Measurements from ENCODE around the gene LRCH3. TPM values are rescaled to one million over a fixed set of nuclear protein-coding genes. Genes with fewer than 3 reads are reported as not detected.

The LRCH3 gene
- total RNA-seq, 2 donors from 2014 or later: 67.3 to 74.7 TPM

DNA sequence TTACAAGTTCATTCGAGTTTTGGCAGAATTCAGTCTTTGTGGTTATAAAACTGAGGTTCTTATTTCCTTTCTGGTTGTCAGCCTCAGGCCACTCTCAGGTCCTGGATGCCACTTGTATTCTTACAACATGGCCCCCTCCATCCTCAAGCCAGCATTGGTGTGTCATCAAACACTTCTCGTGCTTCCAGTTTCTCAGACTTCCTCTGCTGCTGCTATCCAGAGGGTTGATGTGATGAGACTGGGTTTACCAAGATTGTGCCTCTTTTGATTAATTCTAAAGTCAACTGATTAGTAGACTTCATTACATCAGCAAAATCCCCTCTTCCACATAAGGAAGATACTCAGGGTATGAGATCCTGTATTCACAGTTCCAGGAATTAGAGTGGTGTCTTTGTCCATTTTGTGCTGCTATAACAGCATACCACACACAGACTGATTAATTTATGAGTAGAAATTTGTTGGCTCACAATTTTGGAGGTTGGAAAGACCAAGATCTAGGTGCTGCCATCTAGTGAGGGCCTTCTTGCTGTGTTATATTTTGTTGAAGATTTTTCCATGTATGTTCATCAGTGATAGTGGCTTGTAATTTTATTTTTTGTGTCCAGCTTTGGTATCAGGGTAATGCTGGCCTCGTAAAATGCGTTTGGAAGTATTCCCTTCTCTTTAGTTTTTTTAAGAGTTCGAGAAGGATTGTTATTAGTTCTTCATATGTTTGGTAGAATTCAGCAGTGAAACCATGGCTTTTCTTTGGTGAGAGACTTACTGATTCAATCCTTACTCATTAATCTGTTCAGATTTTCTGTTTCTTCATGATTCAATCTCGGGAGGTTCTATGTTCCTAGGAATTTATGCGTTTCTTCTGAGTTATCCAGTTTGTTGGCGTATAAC, 11.1 kb downstream of the LRCH3 start:
- ATAC-seq: peak; percentile 91
- peak overlapping the region; percentile 67 to 85 for H3K27ac Mint-ChIP-seq
- no peaks in the 10 kb centered on the region for H3K36me3 Mint-ChIP-seq
- DNase-seq (ENCODE audit: low spot score): peak; percentile 71
- H3K9me3 Mint-ChIP-seq: no peaks in the 10 kb centered on the region
- H3K27me3 Mint-ChIP-seq: no peaks in the 10 kb centered on the region
- H3K4me1 Mint-ChIP-seq (ENCODE audit: low read depth in 2 of 2): peaks cover 41 to 43% of the 10 kb centered on the region in 2 donors
- peak overlapping the region; percentile 76 for H3K4me3 Mint-ChIP-seq

DNA sequence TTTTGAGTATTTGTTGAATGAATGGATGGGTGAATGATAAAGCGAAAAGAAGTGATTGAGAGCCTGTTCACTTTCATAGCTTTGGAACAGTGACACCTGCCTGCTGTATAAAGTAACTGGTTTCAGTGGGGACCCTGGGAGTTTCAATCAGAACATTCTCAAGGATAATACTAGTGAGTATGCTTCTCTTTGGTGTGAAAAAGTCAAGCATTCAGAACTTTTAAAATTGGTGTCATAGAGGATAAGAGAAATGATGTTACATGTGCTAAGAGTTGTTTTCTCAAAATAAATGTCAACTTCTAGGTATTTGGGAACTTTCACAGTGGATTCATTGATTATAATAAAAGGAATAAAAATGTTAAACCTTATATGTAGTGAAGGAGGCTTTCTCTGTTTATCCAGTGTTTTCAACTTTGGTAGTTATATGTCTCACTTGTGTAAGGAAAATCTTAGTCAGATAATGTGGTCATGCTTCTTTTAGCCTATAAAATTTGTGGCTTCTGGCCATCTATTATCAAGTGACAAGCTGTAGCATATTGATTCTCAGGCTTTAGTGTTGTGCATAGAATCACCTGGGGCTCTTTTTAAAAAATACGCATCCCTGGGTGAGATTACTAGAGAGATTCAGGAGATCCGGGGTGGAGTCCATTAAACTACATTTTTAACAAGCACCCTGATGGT, 11.9 kb downstream of the LRCH3 start:
- H3K4me3 Mint-ChIP-seq: peak overlapping the region; percentile 76
- DNase-seq (ENCODE audit: low spot score) (no peak), ATAC-seq (no peak)
- H3K4me1 Mint-ChIP-seq (ENCODE audit: low read depth in 2 of 2): peaks cover 43 to 47% of the 10 kb centered on the region in 2 donors
- H3K27me3 Mint-ChIP-seq: no peaks in the 10 kb centered on the region
- H3K27ac Mint-ChIP-seq: peak overlapping the region; percentile 67 to 85
- H3K9me3 Mint-ChIP-seq: no peaks in the 10 kb centered on the region
- H3K36me3 Mint-ChIP-seq: no peaks in the 10 kb centered on the region

DNA sequence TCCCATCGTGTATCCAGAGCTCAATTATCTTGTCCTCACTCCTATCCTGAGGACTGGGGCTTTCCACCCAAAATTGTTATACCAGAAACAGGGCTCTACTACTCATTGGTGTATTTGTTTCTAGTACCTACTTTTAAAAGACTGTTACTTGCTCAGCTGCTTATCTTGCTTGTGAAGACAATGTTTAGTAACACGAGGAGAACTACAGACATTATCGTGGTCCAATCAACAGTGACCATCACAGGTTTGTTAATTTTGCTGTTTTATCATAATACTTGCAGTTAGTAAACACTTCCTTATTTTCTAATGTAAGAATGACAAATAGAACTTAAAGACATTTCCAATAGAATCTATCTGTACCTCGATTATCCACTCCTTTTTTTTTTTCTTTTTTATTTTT, 13.5 kb downstream of the LRCH3 start:
- Mint-ChIP-seq H3K4me1 (ENCODE audit: low read depth in 2 of 2) (peaks cover 47 to 48% of the 10 kb centered on the region in 2 donors), H3K27me3 (no peaks in the 10 kb centered on the region), H3K9me3 (no peaks in the 10 kb centered on the region), H3K27ac (no peak overlapping the region), H3K36me3 (no peaks in the 10 kb centered on the region), H3K4me3 (no peak overlapping the region)
- DNase-seq (ENCODE audit: low spot score) (no peak), ATAC-seq (no peak)

DNA sequence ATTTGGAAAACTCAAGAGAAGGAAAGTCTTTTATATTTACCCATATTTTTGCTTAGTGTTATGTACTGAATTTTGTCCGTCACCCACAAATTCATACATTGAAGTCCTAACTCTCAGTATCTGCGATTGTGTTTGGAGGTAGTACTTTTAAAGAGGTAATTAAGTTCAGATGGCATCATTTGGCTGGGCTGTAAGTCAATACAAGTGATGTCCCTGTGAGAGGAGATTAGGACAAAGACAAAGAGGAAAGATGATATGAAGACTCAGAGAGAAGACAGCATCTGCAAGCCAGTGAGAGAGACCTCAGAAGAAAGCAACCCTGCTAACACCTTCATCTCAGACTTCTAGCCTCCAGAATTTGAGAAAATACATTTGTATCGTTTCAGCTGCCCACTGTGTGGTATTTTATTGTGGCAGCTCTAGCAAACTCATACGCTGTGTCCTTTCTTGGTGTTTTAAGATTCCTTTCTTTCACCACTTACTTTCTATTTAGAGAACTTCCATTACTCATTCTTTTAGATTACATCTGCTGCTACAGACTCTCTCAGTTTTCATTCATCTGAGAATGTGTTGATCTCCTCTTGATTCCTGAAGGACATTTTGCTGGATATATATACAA, 17.0 kb downstream of the LRCH3 start:
- ATAC-seq: no peak
- H3K4me1 Mint-ChIP-seq (ENCODE audit: low read depth in 2 of 2): peaks cover 29 to 30% of the 10 kb centered on the region in 2 donors
- H3K4me3 Mint-ChIP-seq: no peak overlapping the region
- H3K27me3 Mint-ChIP-seq: no peaks in the 10 kb centered on the region
- H3K36me3 Mint-ChIP-seq: no peaks in the 10 kb centered on the region
- H3K27ac Mint-ChIP-seq: peak overlapping the region in 1 of 2 donors; percentile 0
- no peak for DNase-seq (ENCODE audit: low spot score)
- H3K9me3 Mint-ChIP-seq: no peaks in the 10 kb centered on the region

DNA sequence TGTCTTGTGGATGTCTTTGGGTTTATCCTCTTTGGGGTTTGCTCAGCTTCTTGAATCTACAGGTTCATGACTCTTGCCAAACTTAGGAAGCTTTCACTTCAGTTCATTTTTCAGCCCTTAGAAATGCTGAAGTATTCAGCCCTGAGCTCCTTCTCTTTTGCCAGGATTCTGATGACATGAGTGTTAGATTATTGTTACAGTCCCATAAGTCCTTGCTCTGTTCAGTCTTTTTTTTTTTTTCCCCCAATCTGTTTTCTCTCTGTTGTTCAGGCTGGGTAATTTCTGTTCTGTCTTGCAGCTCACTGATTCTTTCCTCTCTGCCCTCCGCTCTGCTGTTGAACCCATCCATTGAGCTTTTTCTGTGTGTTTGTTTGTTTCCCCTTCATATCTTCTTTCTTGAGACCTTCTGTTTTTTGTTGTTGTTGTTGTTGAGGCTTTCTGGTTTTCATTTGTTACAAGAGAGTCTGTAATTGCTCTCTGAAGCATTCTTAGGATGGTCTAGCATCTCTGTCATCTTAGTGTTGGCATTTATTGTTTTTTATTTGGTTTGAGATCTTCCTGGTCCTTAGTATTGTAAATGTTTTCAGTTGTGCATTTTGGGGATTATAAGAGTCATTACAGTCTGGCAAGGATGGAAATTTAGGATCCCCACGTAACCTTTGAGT, 18.4 kb downstream of the LRCH3 start:
- Mint-ChIP-seq H3K27me3 (no peaks in the 10 kb centered on the region), H3K36me3 (no peaks in the 10 kb centered on the region), H3K4me1 (ENCODE audit: low read depth in 2 of 2) (peaks cover 33 to 34% of the 10 kb centered on the region in 2 donors), H3K4me3 (no peak overlapping the region), H3K27ac (peak overlapping the region in 1 of 2 donors; percentile 0), H3K9me3 (no peaks in the 10 kb centered on the region)
- ATAC-seq (no peak), DNase-seq (ENCODE audit: low spot score) (no peak)

DNA sequence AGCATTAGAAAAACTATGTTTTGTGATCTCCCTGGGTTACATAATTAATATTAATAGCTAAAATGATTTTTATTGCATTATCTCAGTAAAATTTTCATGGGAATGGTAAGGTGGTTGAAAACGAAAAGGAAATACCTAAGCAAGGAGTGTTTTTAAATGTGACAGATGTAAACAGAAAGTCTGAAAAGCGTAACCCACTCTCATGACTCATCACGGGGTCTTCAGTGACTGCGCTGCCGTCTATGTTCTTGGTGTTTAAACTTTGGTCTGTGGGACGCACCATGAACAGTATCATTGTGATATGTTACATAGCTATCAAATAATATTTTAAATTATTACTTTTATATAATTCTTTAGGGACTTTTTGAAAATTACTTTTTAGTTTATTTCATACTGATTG, 19.8 kb downstream of the LRCH3 start:
- peaks cover 33 to 37% of the 10 kb centered on the region in 2 donors for H3K4me1 Mint-ChIP-seq (ENCODE audit: low read depth in 2 of 2)

DNA sequence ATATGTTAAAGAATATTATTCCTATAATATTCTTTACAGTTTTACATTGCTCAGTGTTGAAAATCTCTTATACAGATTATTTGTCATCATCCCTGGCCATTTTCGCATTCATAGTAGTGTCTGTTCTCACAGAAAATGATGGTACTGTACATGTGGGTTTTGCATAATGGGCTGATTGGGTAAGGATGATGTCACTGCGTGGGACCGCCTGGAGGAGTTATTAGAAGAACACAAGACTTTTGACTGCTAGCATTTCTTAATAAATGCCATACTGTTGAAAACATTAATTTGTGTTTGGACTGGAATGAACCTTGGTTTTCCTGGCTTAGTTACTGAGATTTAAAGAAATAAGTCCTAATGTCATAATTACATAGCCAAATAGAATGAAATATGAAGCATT, 20.3 kb downstream of the LRCH3 start:
- Mint-ChIP-seq H3K27ac (peak overlapping the region in 1 of 2 donors; percentile 58), H3K36me3 (no peaks in the 10 kb centered on the region), H3K9me3 (no peaks in the 10 kb centered on the region), H3K4me3 (no peak overlapping the region), H3K27me3 (no peaks in the 10 kb centered on the region), H3K4me1 (ENCODE audit: low read depth in 2 of 2) (peaks cover 33 to 37% of the 10 kb centered on the region in 2 donors)
- no peak for ATAC-seq
- no peak for DNase-seq (ENCODE audit: low spot score)

More for the DNA sequence above, 19.8 kb downstream of the LRCH3 start:
- no peaks in the 10 kb centered on the region for H3K36me3 Mint-ChIP-seq
- DNase-seq (ENCODE audit: low spot score) (no peak), ATAC-seq (no peak)
- no peak overlapping the region for H3K27ac Mint-ChIP-seq
- no peaks in the 10 kb centered on the region for H3K27me3 Mint-ChIP-seq
- H3K4me3 Mint-ChIP-seq: no peak overlapping the region
- H3K9me3 Mint-ChIP-seq: no peaks in the 10 kb centered on the region

DNA sequence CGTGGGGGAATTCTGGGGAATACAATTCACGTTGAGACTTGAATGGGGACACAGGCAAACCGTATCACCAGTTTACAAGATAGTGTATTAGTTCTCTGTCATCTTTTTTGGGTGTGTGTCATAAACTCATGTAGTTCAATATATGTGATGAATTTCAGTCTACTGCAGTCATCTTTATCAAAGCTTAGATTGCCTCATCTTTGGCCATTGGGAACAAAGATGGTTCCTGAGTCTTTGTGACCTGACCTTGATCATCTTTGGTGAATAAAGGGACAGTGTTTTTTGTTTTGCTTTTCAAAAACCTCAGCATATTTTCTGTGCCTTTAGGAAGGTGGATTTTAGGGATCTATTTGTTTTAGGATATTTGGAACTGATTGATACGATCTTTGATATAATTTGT, 23.3 kb downstream of the LRCH3 start:
- DNase-seq (ENCODE audit: low spot score): no peak
- no peaks in the 10 kb centered on the region for H3K27me3 Mint-ChIP-seq
- H3K27ac Mint-ChIP-seq: no peak overlapping the region
- H3K4me3 Mint-ChIP-seq: no peak overlapping the region
- H3K36me3 Mint-ChIP-seq: no peaks in the 10 kb centered on the region
- peaks cover 19 to 22% of the 10 kb centered on the region in 2 donors for H3K4me1 Mint-ChIP-seq (ENCODE audit: low read depth in 2 of 2)
- no peaks in the 10 kb centered on the region for H3K9me3 Mint-ChIP-seq
- ATAC-seq: no peak

DNA sequence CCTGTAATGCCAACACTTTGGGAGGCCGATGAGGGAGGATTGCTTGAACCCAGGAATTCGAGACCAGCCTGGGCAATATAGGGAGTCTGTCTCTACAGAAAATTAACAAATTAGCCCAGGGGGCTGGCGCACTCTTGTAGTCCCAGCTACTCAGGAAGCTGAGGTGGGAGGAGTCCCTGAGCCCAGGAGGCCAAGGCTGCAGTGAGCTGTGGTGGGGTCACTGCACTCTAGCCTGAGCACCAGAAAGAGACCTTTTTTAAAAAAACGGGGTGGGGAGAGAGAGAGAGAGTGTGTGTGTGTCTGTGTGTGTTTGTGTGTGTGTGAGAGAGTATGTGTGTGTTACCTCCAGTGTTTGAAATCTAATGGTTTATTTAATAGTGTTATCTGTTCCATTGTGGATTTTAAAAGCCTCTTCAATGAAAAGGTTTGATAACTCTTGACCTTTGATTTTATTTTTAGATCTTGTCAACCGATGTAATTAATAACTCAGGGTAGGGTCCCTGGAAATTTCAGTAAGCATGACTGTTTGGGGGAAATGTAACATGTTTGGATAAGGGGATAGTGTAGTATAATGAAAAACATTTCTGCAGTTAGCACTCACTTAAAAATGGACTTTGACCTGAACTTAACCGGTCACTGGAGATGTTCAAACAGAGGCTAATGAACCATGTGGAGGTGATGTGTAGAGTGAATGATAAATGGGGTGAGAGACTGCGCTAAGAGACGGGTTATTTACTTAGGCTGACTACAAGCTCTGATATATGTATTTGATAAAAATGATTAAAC, 29.7 kb downstream of the LRCH3 start:
- H3K9me3 Mint-ChIP-seq: no peaks in the 10 kb centered on the region
- peaks cover 13 to 18% of the 10 kb centered on the region in 2 donors for H3K4me1 Mint-ChIP-seq (ENCODE audit: low read depth in 2 of 2)
- H3K4me3 Mint-ChIP-seq: no peak overlapping the region
- H3K27ac Mint-ChIP-seq: peak overlapping the region; percentile 3 to 6
- ATAC-seq (no peak), DNase-seq (ENCODE audit: low spot score) (no peak)
- H3K36me3 Mint-ChIP-seq: peaks cover 7% of the 10 kb centered on the region
- no peaks in the 10 kb centered on the region for H3K27me3 Mint-ChIP-seq

DNA sequence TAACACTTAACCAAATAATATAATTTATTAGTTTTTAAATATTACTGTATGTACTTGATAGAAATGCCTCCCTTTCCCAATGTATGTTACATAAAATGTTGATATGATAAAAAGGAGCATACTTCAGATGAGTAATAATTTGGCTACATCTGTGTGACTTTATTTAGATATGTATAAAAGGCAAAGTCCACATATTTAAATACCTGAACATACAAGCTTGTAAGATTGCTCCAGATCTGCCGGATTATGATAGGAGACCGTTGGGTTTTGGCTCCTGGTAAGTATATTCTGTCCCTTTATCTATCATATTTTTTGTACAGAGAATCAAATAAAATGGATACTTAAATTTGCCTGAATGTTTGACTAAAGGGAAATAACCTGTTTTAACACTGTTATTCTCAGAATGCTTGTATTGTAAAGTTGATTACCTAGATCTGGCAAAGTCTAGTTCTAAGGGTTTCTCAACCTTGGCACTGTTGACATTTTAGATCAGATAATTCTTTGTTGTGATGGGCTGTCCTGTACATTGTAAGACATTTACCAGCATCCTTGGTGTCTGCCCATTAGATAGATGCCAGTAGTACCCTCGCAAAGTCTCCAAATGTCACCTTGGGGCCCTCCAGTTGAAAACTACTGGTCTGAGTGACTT, 38.5 kb downstream of the LRCH3 start:
- no peaks in the 10 kb centered on the region for H3K27me3 Mint-ChIP-seq
- no peak overlapping the region for H3K4me3 Mint-ChIP-seq
- H3K4me1 Mint-ChIP-seq (ENCODE audit: low read depth in 2 of 2): peaks cover under 1 to 3% of the 10 kb centered on the region in 2 donors
- H3K9me3 Mint-ChIP-seq: no peaks in the 10 kb centered on the region
- ATAC-seq (no peak), DNase-seq (ENCODE audit: low spot score) (no peak)
- peaks cover 27% of the 10 kb centered on the region for H3K36me3 Mint-ChIP-seq
- no peak overlapping the region for H3K27ac Mint-ChIP-seq

DNA sequence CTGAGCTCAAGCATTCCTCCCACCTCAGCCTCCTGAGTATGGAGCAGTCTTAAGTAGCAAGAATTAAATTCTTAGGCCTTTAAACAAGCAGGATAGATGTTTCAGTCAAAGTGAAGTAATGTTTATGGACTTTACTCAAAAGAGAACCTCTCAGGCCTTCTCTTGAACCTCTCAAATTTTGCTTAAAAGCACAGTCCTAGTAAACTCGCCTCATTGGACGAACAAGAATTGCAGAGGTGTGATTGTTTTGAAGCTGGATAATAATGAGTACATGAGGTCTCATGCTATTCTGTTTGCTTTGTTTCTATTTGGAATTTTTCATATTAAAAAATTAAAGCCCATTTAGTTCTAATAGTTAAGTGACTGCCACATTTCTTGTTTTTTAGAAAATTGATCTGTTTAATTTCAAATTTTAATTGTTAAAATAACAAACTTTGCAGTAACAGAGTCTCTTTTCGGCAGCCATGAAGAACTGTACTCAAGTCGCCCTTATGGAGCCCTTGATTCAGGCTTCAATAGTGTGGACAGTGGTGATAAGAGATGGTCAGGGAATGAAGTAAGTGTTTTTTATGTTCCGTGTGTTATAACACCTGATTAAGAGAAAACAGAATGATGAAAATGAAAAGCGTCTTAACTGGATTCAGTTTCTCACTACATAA, 39.4 kb downstream of the LRCH3 start:
- DNase-seq (ENCODE audit: low spot score): no peak
- Mint-ChIP-seq H3K27ac (no peak overlapping the region), H3K4me3 (no peak overlapping the region), H3K27me3 (no peaks in the 10 kb centered on the region), H3K36me3 (peaks cover 28% of the 10 kb centered on the region), H3K9me3 (no peaks in the 10 kb centered on the region), H3K4me1 (ENCODE audit: low read depth in 2 of 2) (no peaks in the 10 kb centered on the region)
- ATAC-seq: no peak

DNA sequence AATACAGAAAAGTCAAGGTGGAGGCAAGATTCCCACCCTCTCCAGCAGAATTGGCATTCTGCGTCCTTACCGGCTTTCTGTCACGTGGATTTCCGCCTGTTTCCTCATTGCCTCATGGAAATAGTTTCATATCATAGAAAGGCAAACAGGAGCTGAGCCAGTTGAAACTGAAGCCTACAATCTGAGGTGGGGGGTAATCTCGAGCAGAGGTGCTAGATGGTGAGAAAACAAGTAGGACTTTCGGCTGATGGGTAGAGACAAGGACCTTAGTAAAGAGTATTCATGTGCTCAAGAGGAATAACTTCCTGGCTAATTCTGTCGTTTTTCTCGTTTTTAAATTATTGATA, 39.9 kb downstream of the LRCH3 start:
- ATAC-seq: no peak
- Mint-ChIP-seq H3K27me3 (no peaks in the 10 kb centered on the region), H3K27ac (no peak overlapping the region), H3K36me3 (peaks cover 28% of the 10 kb centered on the region), H3K4me3 (no peak overlapping the region), H3K9me3 (no peaks in the 10 kb centered on the region), H3K4me1 (ENCODE audit: low read depth in 2 of 2) (no peaks in the 10 kb centered on the region)
- no peak for DNase-seq (ENCODE audit: low spot score)
